Naive thymus-derived CD4-positive, alpha-beta T cell (primary cell): ENCODE results near the gene ERV3-1. TPM values are rescaled to one million over a fixed set of nuclear protein-coding genes. Genes with fewer than 3 reads are reported as not detected.
"Not testable (repeated sequence)": the region's sequence is repeated elsewhere in the genome, so short reads cannot be mapped to it uniquely, and the experiment has no call there.

Experiments
- ATAC-seq: fragments of 150-1000 bp; cut with Tn5 transposase; 2 replicates; pipeline ENCODE4 v1.10.0; 2021; ENCODE audit warnings: mild to moderate bottlenecking, moderate library complexity
- CTCF ChIA-PET: fragments of 350-600 bp; sonication (Branson Sonifier 250); formaldehyde crosslinking; loops from one replicate; lab custom pipeline; 2021; ENCODE audit warnings: antibody characterized with exemption; lab: Charles Lee
- POLR2A ChIA-PET: fragments of 350-600 bp; sonication (Branson Sonifier 250); formaldehyde crosslinking; loops from one replicate; lab custom pipeline; 2021; ENCODE audit warnings: antibody characterized with exemption, inconsistent platforms; lab: Charles Lee
- DNase-seq, 9 donors: peaks; one replicate each; pipeline versions ENCODE4 v3.0.0 to v3.0.0-alpha.2; 2020 to 2022; ENCODE audit warnings: mixed read lengths in 1 of 9
- H3K27ac ChIP-seq: one replicate; pipeline ENCODE4 v1.7.0; 2013; ENCODE audit warnings: mild to moderate bottlenecking, low read depth, low read length, moderate library complexity
- H3K27me3 ChIP-seq, 2 donors: one replicate each; pipeline ENCODE4 v1.7.0; 2013; ENCODE audit warnings: low read length in 2 of 2, mild to moderate bottlenecking in 2 of 2, moderate library complexity in 2 of 2; ENCODE audit not compliant: control insufficient read depth in 2 of 2, insufficient read depth in 2 of 2
- H3K36me3 ChIP-seq, 3 experiments: 1 replicate in 2 of 3; 2 replicates in 1 of 3; pipeline ENCODE4 v1.7.0; 2013; ENCODE audit warnings: low read length in 3 of 3, mild to moderate bottlenecking in 3 of 3, moderate library complexity in 1 of 3; ENCODE audit not compliant: insufficient read depth in 3 of 3, control insufficient read depth in 2 of 3
- H3K4me1 ChIP-seq, 2 donors: one replicate each; pipeline ENCODE4 v1.7.0; 2013; ENCODE audit warnings: low read length in 2 of 2, mild to moderate bottlenecking in 2 of 2, moderate library complexity in 1 of 2; ENCODE audit not compliant: control insufficient read depth in 2 of 2, insufficient read depth in 2 of 2
- H3K4me3 ChIP-seq: 2 replicates; pipeline ENCODE4 v1.7.0; 2013; ENCODE audit warnings: mild to moderate bottlenecking, low read length
- H3K9me3 ChIP-seq, 3 experiments: 1 replicate in 2 of 3; 2 replicates in 1 of 3; pipeline ENCODE4 v1.7.0; 2013; ENCODE audit warnings: low read length in 3 of 3; ENCODE audit not compliant: control insufficient read depth in 2 of 3
- H3K27ac Mint-ChIP-seq, 9 donors: one replicate each; pipeline ENCODE4 v1.8.0; 2020 to 2022; ENCODE audit warnings: mixed read lengths in 9 of 9, mild to moderate bottlenecking in 8 of 9, moderate library complexity in 5 of 9, inconsistent platforms in 2 of 9
- H3K27me3 Mint-ChIP-seq, 5 donors: one replicate each; pipeline ENCODE4 v1.8.0; 2021 to 2022; ENCODE audit warnings: mixed read lengths in 5 of 5, mild to moderate bottlenecking in 1 of 5
- H3K36me3 Mint-ChIP-seq, 5 donors: one replicate each; pipeline ENCODE4 v1.8.0; 2020 to 2022; ENCODE audit warnings: mixed read lengths in 5 of 5, mild to moderate bottlenecking in 3 of 5, inconsistent platforms in 1 of 5
- H3K4me1 Mint-ChIP-seq, 7 donors: one replicate each; pipeline ENCODE4 v1.8.0; 2020 to 2022; ENCODE audit warnings: mixed read lengths in 7 of 7, mild to moderate bottlenecking in 3 of 7, inconsistent platforms in 1 of 7
- H3K4me3 Mint-ChIP-seq, 10 donors: one replicate each; pipeline ENCODE4 v1.8.0; 2020 to 2022; ENCODE audit warnings: mild to moderate bottlenecking in 10 of 10, mixed read lengths in 10 of 10, moderate library complexity in 6 of 10, inconsistent platforms in 2 of 10
- H3K9me3 Mint-ChIP-seq, 11 donors: one replicate each; pipeline ENCODE4 v1.8.0; 2020 to 2022; ENCODE audit warnings: mixed read lengths in 11 of 11, mild to moderate bottlenecking in 4 of 11, inconsistent platforms in 1 of 11, moderate library complexity in 1 of 11
- intact Hi-C, 2 donors: fragments of 100-400 bp; cut with micrococcal nuclease; formaldehyde crosslinking; loops; one replicate each; pipeline ENCODE4 v1.15.1; 2023
- polyA plus RNA-seq, 2 donors: library from polyadenylated mRNA; unstranded; fragments of 300-500 nt; fragmentation: Illumina TruSeq; gene quantifications; one replicate each; pipeline ENCODE4 v1.2.3, GENCODE V29; 2021
- total RNA-seq, 6 experiments: library from RNA in 5 of 6; stranded (reverse) in 5 of 6; gene quantifications; 1 replicate in 5 of 6; 2 replicates in 1 of 6; pipeline ENCODE4 v1.2.3 and lab custom pipeline; 2021 to 2026

ERV3-1 gene
- total and polyA plus RNA-seq, 7 experiments from 2014 or later = 7.9 to 22.9 (median 13.4) TPM

- H3K36me3 ChIP-seq, H3K4me3 ChIP-seq, H3K27ac ChIP-seq, CTCF ChIA-PET, ATAC-seq, H3K9me3 ChIP-seq, H3K9me3 Mint-ChIP-seq, H3K27me3 Mint-ChIP-seq, DNase-seq, H3K4me3 Mint-ChIP-seq, H3K36me3 Mint-ChIP-seq, H3K4me1 Mint-ChIP-seq, H3K27ac Mint-ChIP-seq, H3K4me1 ChIP-seq, H3K27me3 ChIP-seq: not testable (repeated sequence)
- POLR2A ChIA-PET = interaction anchor here (0.7 kb wide), 1 partner anchor 28 kb away, joined by 3 read pairs; the partner anchor contains the start of gene ERV3-1
- intact Hi-C loops = loop anchor here (10.0 kb wide), 2 partner anchors 841 to 1081 kb away; partner anchors contain the start of genes CRCP (in 1 of the 2) and VKORC1L1 (in 1 of the 2)
These were observed 27.8 kb upstream of the ERV3-1 start for GRCh38 chr7:65034120-65034782.

- H3K27me3 Mint-ChIP-seq, H3K4me3 Mint-ChIP-seq, H3K9me3 Mint-ChIP-seq, H3K9me3 ChIP-seq, H3K36me3 ChIP-seq, CTCF ChIA-PET, H3K4me1 Mint-ChIP-seq, H3K36me3 Mint-ChIP-seq, DNase-seq, H3K27me3 ChIP-seq, H3K4me3 ChIP-seq, H3K27ac Mint-ChIP-seq, H3K27ac ChIP-seq, ATAC-seq, H3K4me1 ChIP-seq, POLR2A ChIA-PET: not testable (repeated sequence)
- intact Hi-C loops = loop anchor here (10.0 kb wide), 2 partner anchors 841 to 1081 kb away; partner anchors contain the start of genes CRCP (in 1 of the 2) and VKORC1L1 (in 1 of the 2)
These were observed 26.9 kb upstream of the ERV3-1 start for GRCh38 chr7:65033391-65033790.

GRCh38 chr7:65025023-65025422 is 18.5 kb upstream of the ERV3-1 start:
- ATAC-seq, H3K36me3 Mint-ChIP-seq, CTCF ChIA-PET, H3K9me3 ChIP-seq, H3K27ac ChIP-seq, H3K4me3 ChIP-seq, intact Hi-C loops, H3K4me1 ChIP-seq, H3K27me3 Mint-ChIP-seq, H3K36me3 ChIP-seq, H3K4me3 Mint-ChIP-seq, DNase-seq, H3K4me1 Mint-ChIP-seq, POLR2A ChIA-PET, H3K27me3 ChIP-seq, H3K27ac Mint-ChIP-seq: not testable (repeated sequence)
- peaks cover 0 to 11% (median 4%) of the 10 kb centered on the region in 11 donors for H3K9me3 Mint-ChIP-seq

DNA sequence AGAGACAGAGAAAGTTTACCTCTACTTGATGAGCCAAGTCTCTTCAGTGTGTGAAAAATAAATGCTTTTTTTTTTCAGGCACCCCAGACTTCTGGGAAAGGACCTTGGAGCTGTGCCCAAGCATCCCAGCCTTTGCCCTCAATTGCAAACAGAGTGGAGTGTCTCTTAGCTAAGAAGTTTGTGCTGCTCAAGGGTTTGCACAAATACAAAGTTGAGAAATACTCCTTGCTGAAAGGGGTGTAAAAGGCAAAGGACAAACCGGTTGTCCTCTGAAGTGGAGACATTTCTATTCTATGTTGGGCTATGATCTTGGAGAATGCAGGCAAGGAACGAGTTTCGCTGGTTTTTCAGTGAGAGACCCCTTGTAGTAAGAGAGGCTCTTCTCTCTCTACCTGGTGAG is 14.5 kb upstream of the ERV3-1 start:
- H3K36me3 Mint-ChIP-seq, intact Hi-C loops, H3K4me3 ChIP-seq, H3K4me3 Mint-ChIP-seq, CTCF ChIA-PET, H3K27ac Mint-ChIP-seq, H3K27me3 Mint-ChIP-seq, H3K4me1 ChIP-seq, H3K36me3 ChIP-seq, DNase-seq, H3K27me3 ChIP-seq, POLR2A ChIA-PET, ATAC-seq, H3K27ac ChIP-seq, H3K4me1 Mint-ChIP-seq, H3K9me3 ChIP-seq: not testable (repeated sequence)
- H3K9me3 Mint-ChIP-seq = peaks cover 0 to 10% (median 4%) of the 10 kb centered on the region in 11 donors

DNA sequence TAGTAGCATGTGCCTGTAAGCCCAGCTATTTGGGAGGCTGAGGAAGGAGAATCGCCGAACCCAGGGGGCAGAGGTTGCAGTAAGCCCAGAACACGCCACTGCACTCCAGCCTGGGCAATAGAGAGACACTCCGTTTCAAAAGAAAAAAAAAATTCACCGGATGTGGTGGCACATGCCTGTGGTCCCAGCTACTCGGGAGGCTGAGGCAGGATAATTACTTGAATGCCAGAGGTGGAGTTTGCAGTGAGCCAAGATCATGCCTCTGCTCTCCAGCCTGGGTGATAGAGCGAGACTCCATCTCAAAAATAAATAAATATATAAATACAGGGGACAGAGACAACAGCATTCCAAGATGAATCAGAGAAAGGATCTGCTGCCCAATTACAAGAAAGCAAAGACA is 3.4 kb upstream of the ERV3-1 start:
- CTCF ChIA-PET, POLR2A ChIA-PET: not testable (repeated sequence)

GRCh38 chr7:65009394-65009793 is 2.9 kb upstream of the ERV3-1 start:
- H3K9me3 Mint-ChIP-seq, CTCF ChIA-PET, H3K27ac Mint-ChIP-seq, DNase-seq, H3K27ac ChIP-seq, H3K27me3 Mint-ChIP-seq, H3K27me3 ChIP-seq, POLR2A ChIA-PET, ATAC-seq, H3K9me3 ChIP-seq, H3K36me3 ChIP-seq, H3K4me3 Mint-ChIP-seq, H3K4me3 ChIP-seq: not testable (repeated sequence)
- peaks cover 4 to 14% of the 10 kb centered on the region in 2 donors for H3K4me1 ChIP-seq
- intact Hi-C loops = loop anchor here (5.0 kb wide), 2 partner anchors 342 to 1913 kb away; partner anchors contain the start of genes TMEM248 (in 1 of the 2) and ZNF107 (in 1 of the 2)
- H3K36me3 Mint-ChIP-seq = peaks cover 0 to 18% (median 9%) of the 10 kb centered on the region in 5 donors
- H3K4me1 Mint-ChIP-seq = peaks cover 20 to 33% (median 24%) of the 10 kb centered on the region in 7 donors

More for the DNA sequence above, 3.4 kb upstream of the ERV3-1 start:
- H3K9me3 Mint-ChIP-seq, H3K27me3 Mint-ChIP-seq, H3K4me1 ChIP-seq, H3K36me3 ChIP-seq, H3K4me3 ChIP-seq, DNase-seq, H3K27ac Mint-ChIP-seq, ATAC-seq, H3K27ac ChIP-seq, H3K9me3 ChIP-seq, H3K27me3 ChIP-seq, H3K4me3 Mint-ChIP-seq: not testable (repeated sequence)
- Mint-ChIP-seq H3K36me3 (peaks cover 0 to 14% (median 4%) of the 10 kb centered on the region in 5 donors), H3K4me1 (peaks cover 17 to 28% (median 19%) of the 10 kb centered on the region in 7 donors)
- intact Hi-C loops = loop anchor here (5.0 kb wide), 2 partner anchors 343 to 1912 kb away; partner anchors contain the start of genes TMEM248 (in 1 of the 2) and ZNF107 (in 1 of the 2)
